Kidney capillary endothelial cell (primary cell): ENCODE data around the gene CYP27A1.
"Not testable (repeated sequence)": the region's sequence is repeated elsewhere in the genome, so short reads cannot be mapped to it uniquely, and the experiment has no call there.

ENCODE experiments used
- DNase-seq: peaks from one replicate; pipeline ENCODE4 v3.0.0-alpha.2; 2018; ENCODE audit warnings: low spot score

The CYP27A1 gene

GRCh38 chr2:218781691-218782527 lies at the start of gene CYP27A1:
Gene CYP27A1 (plus strand): TSS chr2:218782147. CDS start chr2:218782183, 36 bp downstream.
- no peak for DNase-seq

- no peak for DNase-seq
Observed at GRCh38 chr2:218732761-218733158, 49.2 kb upstream of the CYP27A1 start.

- DNase-seq, result no peak
Observed at GRCh38 chr2:218733171-218734021, 48.6 kb upstream of the CYP27A1 start.

GRCh38 chr2:218734190-218734975 lies 47.6 kb upstream of the CYP27A1 start:
- DNase-seq, result no peak

GRCh38 chr2:218736531-218736930 lies 45.4 kb upstream of the CYP27A1 start:
- DNase-seq, result no peak

GRCh38 chr2:218743068-218743467 lies 38.9 kb upstream of the CYP27A1 start:
- no peak for DNase-seq

GRCh38 chr2:218744615-218745014 lies 37.3 kb upstream of the CYP27A1 start:
- no peak for DNase-seq

GRCh38 chr2:218745160-218745558 lies 36.8 kb upstream of the CYP27A1 start:
- DNase-seq, result no peak

GRCh38 chr2:218745559-218746469 lies 36.1 kb upstream of the CYP27A1 start:
- no peak for DNase-seq

- DNase-seq, result no peak
Observed at GRCh38 chr2:218746470-218746795, 35.5 kb upstream of the CYP27A1 start.

GRCh38 chr2:218746960-218747359 lies 35.0 kb upstream of the CYP27A1 start:
- no peak for DNase-seq

GRCh38 chr2:218748741-218749441 lies 33.1 kb upstream of the CYP27A1 start:
- no peak for DNase-seq

- DNase-seq, result no peak
Observed at GRCh38 chr2:218754201-218754600, 27.7 kb upstream of the CYP27A1 start.

GRCh38 chr2:218754781-218755180 lies 27.2 kb upstream of the CYP27A1 start:
- no peak for DNase-seq

GRCh38 chr2:218755198-218755566 lies 26.8 kb upstream of the CYP27A1 start:
- no peak for DNase-seq

GRCh38 chr2:218755567-218756404 lies 26.2 kb upstream of the CYP27A1 start:
- no peak for DNase-seq

- no peak for DNase-seq
Observed at GRCh38 chr2:218756599-218757377, 25.2 kb upstream of the CYP27A1 start.

GRCh38 chr2:218761795-218762194 lies 20.2 kb upstream of the CYP27A1 start:
- no peak for DNase-seq

- DNase-seq, result not testable (repeated sequence)
Observed at GRCh38 chr2:218772759-218773158, 9.2 kb upstream of the CYP27A1 start.
